Prostate gland (tissue), 2 donors: ENCODE data around the gene RHBDL1.

Experiments
- CTCF ChIP-seq, 4 experiments: fragments of 200-600 bp in 2 of 4; fragments of 450-650 bp in 2 of 4; sonication (generic) in 2 of 4; IDR thresholded peaks; 1 replicate in 3 of 4; 2 replicates in 1 of 4; pipeline ENCODE4 v1.5.1; 2016 to 2019; ENCODE audit warnings: antibody characterized with exemption in 4 of 4, mild to moderate bottlenecking in 2 of 4, moderate library complexity in 2 of 4
- POLR2A ChIP-seq: fragments of 450-650 bp; IDR thresholded peaks from one replicate; pipeline ENCODE4 v1.6.1; 2016; ENCODE audit warnings: antibody characterized with exemption, mild to moderate bottlenecking
- POLR2AphosphoS5 ChIP-seq: sonication (generic); formaldehyde crosslinking; IDR thresholded peaks from one replicate; pipeline ENCODE4 v1.6.1; 2017; ENCODE audit warnings: antibody characterized with exemption

- TF ChIP-seq POLR2A = no peak
- no peak for TF ChIP-seq POLR2AphosphoS5
- TF ChIP-seq CTCF (IDR thresholded peaks at IDR 0.05) = no peak
Measured at GRCh38 chr16:687499-687898, 12.0 kb downstream of the RHBDL1 start.
